Prostate gland (tissue), 2 donors: ENCODE data around the gene COL4A1. TPM values are rescaled to one million over a fixed set of nuclear protein-coding genes. Genes with fewer than 3 reads are reported as not detected.

Source experiments
- DNase-seq: peaks from one replicate; pipeline ENCODE4 v3.0.0-alpha.2; 2019; ENCODE audit warnings: low spot score
- H3K27ac ChIP-seq, 2 donors: fragments of 200-600 bp; sonication (generic); 2 replicates each; pipeline ENCODE4 v1.5.1; 2017 to 2019
- H3K27me3 ChIP-seq: fragments of 200-600 bp; sonication (generic); replicated peaks from 2 replicates; pipeline ENCODE4 v1.5.1; 2019; ENCODE audit not compliant: insufficient read depth
- H3K36me3 ChIP-seq, 2 donors: fragments of 200-600 bp; sonication (generic); 1 replicate in 1 of 2; 2 replicates in 1 of 2; pipeline versions ENCODE4 v1.5.1 to v1.8.1; 2017 to 2019
- H3K4me1 ChIP-seq: fragments of 200-600 bp; sonication (generic); replicated peaks from 2 replicates; pipeline ENCODE4 v1.5.1; 2019
- H3K4me3 ChIP-seq, 2 donors: fragments of 200-600 bp; sonication (generic); 2 replicates each; pipeline ENCODE4 v1.5.1; 2017 to 2019
- H3K9me3 ChIP-seq: fragments of 200-600 bp; sonication (generic); 2 replicates; pipeline ENCODE4 v1.5.1; 2017
- POLR2A ChIP-seq: fragments of 450-650 bp; IDR thresholded peaks from one replicate; pipeline ENCODE4 v1.6.1; 2016; ENCODE audit warnings: antibody characterized with exemption, mild to moderate bottlenecking
- POLR2AphosphoS5 ChIP-seq: sonication (generic); formaldehyde crosslinking; IDR thresholded peaks from one replicate; pipeline ENCODE4 v1.6.1; 2017; ENCODE audit warnings: antibody characterized with exemption
- WGBS: methylation state at CpG from one replicate; pipeline ENCODE4 v1.1.5; 2018; 5-methylcytosine and 5-hydroxymethylcytosine counted together
- intact Hi-C: fragments of 100-400 bp; cut with DNase I; formaldehyde crosslinking; loops from one replicate; pipeline ENCODE4 v1.14.2; 2022
- total RNA-seq, 2 donors: library from RNA; depleted of rRNA; stranded (reverse); fragments of >200 nt; gene quantifications; one replicate each; pipeline ENCODE4 v1.1.0, GENCODE V29; 2016
- TF ChIP-seq, protein P1 (sequence below), 4 experiments: fragments of 200-600 bp in 2 of 4; fragments of 450-650 bp in 2 of 4; sonication (generic) in 2 of 4; IDR thresholded peaks; 1 replicate in 3 of 4; 2 replicates in 1 of 4; pipeline ENCODE4 v1.5.1; 2016 to 2019; ENCODE audit warnings: antibody characterized with exemption in 4 of 4, mild to moderate bottlenecking in 2 of 4, moderate library complexity in 2 of 4

COL4A1 gene
- total RNA-seq, 2 donors from 2014 or later = 37.3 to 132 TPM

DNA sequence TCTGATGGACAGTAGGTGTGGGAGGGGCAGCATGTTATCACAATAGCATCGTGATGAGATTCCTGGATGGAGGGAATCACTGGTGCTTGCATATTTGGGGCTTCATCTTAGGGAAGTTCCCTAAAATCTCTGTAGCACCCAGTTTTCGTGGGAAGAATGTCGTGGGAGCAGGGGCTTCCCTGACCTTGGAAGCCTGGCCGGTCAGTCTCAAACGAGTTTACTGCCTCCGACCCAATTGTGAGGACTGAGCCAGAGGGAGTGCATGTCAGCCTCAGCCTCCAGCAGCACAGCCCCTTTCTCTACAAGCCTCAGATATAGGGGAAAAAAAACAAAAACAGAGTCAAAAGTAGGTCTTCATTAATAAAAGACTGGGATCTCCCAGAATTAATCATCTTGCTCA is 32.3 kb upstream of the COL4A1 start:
- Histone ChIP-seq H3K4me3 (no peak overlapping the region), H3K9me3 (no peaks in the 10 kb centered on the region), H3K27ac (peak overlapping the region; percentile 77 to 82), H3K4me1 (peaks cover 5% of the 10 kb centered on the region), H3K27me3 (no peaks in the 10 kb centered on the region), H3K36me3 (no peaks in the 10 kb centered on the region)
- TF ChIP-seq, protein P1, sequence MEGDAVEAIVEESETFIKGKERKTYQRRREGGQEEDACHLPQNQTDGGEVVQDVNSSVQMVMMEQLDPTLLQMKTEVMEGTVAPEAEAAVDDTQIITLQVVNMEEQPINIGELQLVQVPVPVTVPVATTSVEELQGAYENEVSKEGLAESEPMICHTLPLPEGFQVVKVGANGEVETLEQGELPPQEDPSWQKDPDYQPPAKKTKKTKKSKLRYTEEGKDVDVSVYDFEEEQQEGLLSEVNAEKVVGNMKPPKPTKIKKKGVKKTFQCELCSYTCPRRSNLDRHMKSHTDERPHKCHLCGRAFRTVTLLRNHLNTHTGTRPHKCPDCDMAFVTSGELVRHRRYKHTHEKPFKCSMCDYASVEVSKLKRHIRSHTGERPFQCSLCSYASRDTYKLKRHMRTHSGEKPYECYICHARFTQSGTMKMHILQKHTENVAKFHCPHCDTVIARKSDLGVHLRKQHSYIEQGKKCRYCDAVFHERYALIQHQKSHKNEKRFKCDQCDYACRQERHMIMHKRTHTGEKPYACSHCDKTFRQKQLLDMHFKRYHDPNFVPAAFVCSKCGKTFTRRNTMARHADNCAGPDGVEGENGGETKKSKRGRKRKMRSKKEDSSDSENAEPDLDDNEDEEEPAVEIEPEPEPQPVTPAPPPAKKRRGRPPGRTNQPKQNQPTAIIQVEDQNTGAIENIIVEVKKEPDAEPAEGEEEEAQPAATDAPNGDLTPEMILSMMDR (IDR thresholded peaks at IDR 0.05) = no peak
- TF ChIP-seq POLR2A (no peak), POLR2AphosphoS5 (no peak)
- no peak for DNase-seq
- intact Hi-C loops = no loop called here
- WGBS = 71% methylated on average over 6 of the region's 6 CpGs

DNA sequence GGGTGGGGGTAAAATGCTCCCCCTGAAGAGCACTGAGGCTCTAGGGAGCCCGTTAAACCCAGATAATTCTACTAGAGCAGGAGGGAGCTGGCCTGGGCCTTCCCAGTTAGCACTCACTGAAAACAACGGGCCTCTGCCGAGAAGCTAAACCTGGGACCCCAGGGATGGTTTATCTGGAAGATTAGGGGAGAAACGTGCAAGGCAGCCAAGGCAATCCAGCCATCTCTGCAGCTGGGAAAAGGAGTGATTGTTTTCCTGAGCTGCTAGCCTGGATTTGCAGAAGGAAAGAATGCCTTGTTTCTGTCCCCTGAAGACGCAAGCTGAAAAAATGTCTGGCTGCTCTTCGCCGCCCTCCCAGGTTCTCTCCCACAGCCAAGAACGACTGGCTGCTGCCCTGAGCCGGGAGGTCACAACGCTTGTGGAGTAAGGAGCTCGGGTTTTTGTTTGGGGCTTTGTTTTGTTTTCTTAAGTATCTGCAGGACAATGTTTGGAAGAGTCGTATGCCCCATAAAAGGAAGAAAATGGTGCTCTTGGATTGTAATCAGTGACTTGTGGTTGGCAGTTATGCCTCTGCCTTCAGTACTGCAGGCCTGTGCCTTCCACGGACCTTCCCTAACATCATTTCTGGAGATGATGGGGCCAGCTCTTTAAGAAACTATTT is 31.6 kb upstream of the COL4A1 start:
- Histone ChIP-seq H3K36me3 (no peaks in the 10 kb centered on the region), H3K9me3 (no peaks in the 10 kb centered on the region), H3K4me1 (peaks cover 5% of the 10 kb centered on the region), H3K4me3 (no peak overlapping the region), H3K27me3 (no peaks in the 10 kb centered on the region), H3K27ac (peak overlapping the region; percentile 77 to 82)
- WGBS = 12% methylated on average over 13 of the region's 13 CpGs
- intact Hi-C loops = no loop called here
- TF ChIP-seq POLR2A (no peak), POLR2AphosphoS5 (peak; percentile 71)
- DNase-seq = no peak

DNA sequence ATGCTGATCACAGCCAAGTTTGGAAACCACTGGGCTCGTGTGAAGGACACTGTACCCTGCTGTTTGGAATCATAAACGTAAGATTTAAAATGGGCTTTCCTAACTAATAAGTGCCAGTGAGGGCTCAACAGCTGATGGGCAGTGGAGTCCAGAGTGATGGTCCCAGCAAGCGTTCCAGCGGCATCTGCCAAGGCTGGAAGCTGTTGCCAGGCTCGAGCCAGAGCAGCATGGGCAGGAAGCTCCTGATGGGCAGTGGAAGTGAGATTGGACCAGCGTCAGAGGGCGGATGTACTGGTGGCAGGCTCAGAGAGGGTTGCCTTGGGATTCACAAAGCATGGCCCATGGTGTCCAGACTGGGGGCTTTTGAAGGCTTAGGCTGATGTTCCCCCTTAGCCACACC is 30.3 kb upstream of the COL4A1 start:
- 50% methylated on average over 7 of the region's 7 CpGs for WGBS
- Histone ChIP-seq H3K36me3 (no peaks in the 10 kb centered on the region), H3K4me3 (no peak overlapping the region), H3K4me1 (peaks cover 5% of the 10 kb centered on the region), H3K9me3 (no peaks in the 10 kb centered on the region), H3K27ac (peak overlapping the region; percentile 77 to 82), H3K27me3 (no peaks in the 10 kb centered on the region)
- intact Hi-C loops = no loop called here
- no peak for DNase-seq
- TF ChIP-seq POLR2AphosphoS5 = no peak
- TF ChIP-seq, protein P1 (IDR thresholded peaks at IDR 0.05) = no peak
- no peak for TF ChIP-seq POLR2A

DNA sequence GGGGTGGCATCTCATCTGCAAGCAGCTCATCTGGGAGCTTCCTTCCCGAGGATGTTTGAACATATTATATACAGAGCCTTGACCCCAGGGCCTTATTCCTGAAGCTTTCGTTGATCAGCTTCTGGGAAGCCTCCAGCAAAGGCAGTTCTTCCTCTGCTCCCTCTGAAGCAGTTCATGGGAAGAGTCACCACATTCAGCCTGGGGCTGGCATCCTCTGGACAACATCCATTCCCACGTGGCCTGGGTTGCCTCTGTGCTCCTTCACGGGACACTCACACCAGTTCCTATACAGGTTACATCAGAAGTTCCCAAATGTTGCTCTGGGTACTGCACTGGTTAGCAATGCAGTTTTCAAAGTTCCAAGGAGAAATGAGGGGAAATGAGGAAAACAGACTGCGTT is 29.7 kb upstream of the COL4A1 start:
- Histone ChIP-seq H3K27ac (peak overlapping the region; percentile 77 to 82), H3K27me3 (no peaks in the 10 kb centered on the region), H3K4me3 (no peak overlapping the region), H3K36me3 (no peaks in the 10 kb centered on the region), H3K9me3 (no peaks in the 10 kb centered on the region), H3K4me1 (peaks cover 3% of the 10 kb centered on the region)
- WGBS = 78% methylated on average over 5 of the region's 5 CpGs
- DNase-seq = no peak
- intact Hi-C loops = no loop called here
- TF ChIP-seq POLR2A (no peak), POLR2AphosphoS5 (no peak)
- TF ChIP-seq, protein P1 (IDR thresholded peaks at IDR 0.05) = no peak

DNA sequence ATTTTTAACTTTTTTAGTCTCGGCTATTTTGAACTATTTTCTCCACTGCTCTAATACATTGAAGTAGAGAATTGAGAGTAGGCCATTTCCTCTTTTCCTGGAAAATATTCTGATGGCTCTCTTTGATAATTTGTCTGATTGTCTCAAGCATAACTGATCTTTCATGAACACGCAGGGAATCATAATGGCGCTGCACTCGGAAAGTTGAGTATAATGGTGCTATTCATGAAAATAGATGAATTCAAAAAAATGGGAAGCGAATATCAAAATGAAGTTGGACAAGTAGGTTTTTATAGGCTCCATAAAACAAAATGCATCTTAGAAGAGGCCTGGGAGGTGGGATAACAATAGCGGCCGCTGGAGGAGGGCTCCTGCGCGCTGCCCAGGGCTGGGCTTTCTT is 29.2 kb upstream of the COL4A1 start:
- peak overlapping the region; percentile 77 to 82 for H3K27ac ChIP-seq
- H3K4me3 ChIP-seq = no peak overlapping the region
- no peaks in the 10 kb centered on the region for H3K9me3 ChIP-seq
- intact Hi-C loops = no loop called here
- no peaks in the 10 kb centered on the region for H3K36me3 ChIP-seq
- no peaks in the 10 kb centered on the region for H3K4me1 ChIP-seq
- DNase-seq = no peak
- WGBS = 95% methylated on average over 9 of the region's 9 CpGs
- no peaks in the 10 kb centered on the region for H3K27me3 ChIP-seq
- TF ChIP-seq POLR2A (no peak), POLR2AphosphoS5 (no peak)
- TF ChIP-seq, protein P1 (IDR thresholded peaks at IDR 0.05) = no peak
